ENCODE data around the gene NOM1.

The NOM1 gene

GRCh38 chr7:157004521-157005455 is 55.3 kb downstream of the NOM1 start:
- no peak overlapping the region for H3K27ac ChIP-seq
- H3K4me1 ChIP-seq (ENCODE audit: control insufficient read depth in 1 of 2, insufficient read depth in 1 of 2, low read depth in 1 of 2, low read length in 1 of 2): peaks cover 67 to 85% of the 10 kb centered on the region in 2 experiments
- H3K27me3 ChIP-seq: peaks cover 99% of the 10 kb centered on the region
- no peaks in the 10 kb centered on the region for H3K9me3 ChIP-seq
- H3K36me3 ChIP-seq: no peaks in the 10 kb centered on the region
- peak overlapping the region; percentile 50 to 65 for H3K4me3 ChIP-seq (ENCODE audit: low read depth in 1 of 2, low read length in 1 of 2)
- TF ChIP-seq CTCF (IDR thresholded peaks at IDR 0.05): no peak

DNA sequence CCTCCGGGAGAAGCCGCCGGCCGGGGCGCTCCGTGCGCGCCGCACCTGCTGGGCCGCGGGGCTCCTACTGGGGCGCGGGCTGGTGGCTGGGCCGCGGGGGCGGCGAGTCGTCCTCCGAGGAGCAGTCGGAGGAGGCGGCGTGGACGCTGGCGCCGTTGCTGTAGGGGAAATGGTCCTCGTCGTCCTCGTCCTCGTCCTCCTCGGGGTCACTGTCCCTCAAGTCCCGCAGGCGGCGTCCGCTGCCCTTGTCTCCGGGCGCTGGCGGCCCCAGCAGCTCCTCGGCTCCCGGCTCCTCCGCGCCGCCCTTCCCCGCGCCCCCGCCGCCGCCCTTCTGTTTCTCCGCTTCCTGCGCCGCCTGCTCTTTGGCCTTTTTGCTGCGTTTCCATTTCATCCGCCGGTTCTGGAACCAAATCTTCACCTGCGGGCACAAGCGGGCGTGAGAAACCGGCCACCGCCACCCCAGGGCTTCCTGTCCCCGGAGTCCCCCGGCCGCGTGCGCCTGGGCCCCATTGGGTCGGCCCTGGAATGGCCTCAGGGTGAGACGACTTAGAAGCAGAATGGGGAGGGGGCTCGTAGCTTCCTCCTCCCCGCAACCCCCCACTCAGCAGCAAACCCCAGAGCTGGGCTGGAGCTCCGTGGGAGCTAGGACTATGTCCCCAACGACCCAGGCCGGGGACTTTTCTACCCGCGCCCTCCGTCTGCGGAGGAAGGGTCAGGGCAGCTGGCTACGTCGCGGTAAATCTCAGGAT is 56.1 kb downstream of the NOM1 start:
- Histone ChIP-seq H3K27ac (no peak overlapping the region), H3K9me3 (no peaks in the 10 kb centered on the region), H3K36me3 (no peaks in the 10 kb centered on the region), H3K4me1 (ENCODE audit: control insufficient read depth in 1 of 2, insufficient read depth in 1 of 2, low read depth in 1 of 2, low read length in 1 of 2) (peaks cover 66 to 84% of the 10 kb centered on the region in 2 experiments), H3K4me3 (ENCODE audit: low read depth in 1 of 2, low read length in 1 of 2) (peak overlapping the region; percentile 50 to 65), H3K27me3 (peaks cover 97% of the 10 kb centered on the region)
- no peak for TF ChIP-seq CTCF (IDR thresholded peaks at IDR 0.05)

- peak overlapping the region; percentile 50 to 65 for H3K4me3 ChIP-seq (ENCODE audit: low read depth in 1 of 2, low read length in 1 of 2)
- no peaks in the 10 kb centered on the region for H3K9me3 ChIP-seq
- H3K4me1 ChIP-seq (ENCODE audit: control insufficient read depth in 1 of 2, insufficient read depth in 1 of 2, low read depth in 1 of 2, low read length in 1 of 2): peaks cover 67 to 85% of the 10 kb centered on the region in 2 experiments
- no peak overlapping the region for H3K27ac ChIP-seq
- H3K27me3 ChIP-seq: peaks cover 97% of the 10 kb centered on the region
- TF ChIP-seq CTCF (IDR thresholded peaks at IDR 0.05): no peak
- no peaks in the 10 kb centered on the region for H3K36me3 ChIP-seq
These were observed 56.8 kb downstream of the NOM1 start for GRCh38 chr7:157006205-157006747.

GRCh38 chr7:157006829-157007469 is 57.4 kb downstream of the NOM1 start:
- Histone ChIP-seq H3K27me3 (peaks cover 97% of the 10 kb centered on the region), H3K36me3 (no peaks in the 10 kb centered on the region), H3K4me1 (ENCODE audit: control insufficient read depth in 1 of 2, insufficient read depth in 1 of 2, low read depth in 1 of 2, low read length in 1 of 2) (peaks cover 73 to 88% of the 10 kb centered on the region in 2 experiments), H3K4me3 (ENCODE audit: low read depth in 1 of 2, low read length in 1 of 2) (peak overlapping the region in 1 of 2 experiments; percentile 65), H3K9me3 (no peaks in the 10 kb centered on the region), H3K27ac (no peak overlapping the region)
- no peak for TF ChIP-seq CTCF (IDR thresholded peaks at IDR 0.05)

- peaks cover 97% of the 10 kb centered on the region for H3K27me3 ChIP-seq
These were observed 58.1 kb downstream of the NOM1 start for GRCh38 chr7:157007470-157008066.

More at GRCh38 chr7:157007470-157008066, 58.1 kb downstream of the NOM1 start:
- Histone ChIP-seq H3K36me3 (no peaks in the 10 kb centered on the region), H3K4me1 (ENCODE audit: control insufficient read depth in 1 of 2, insufficient read depth in 1 of 2, low read depth in 1 of 2, low read length in 1 of 2) (peaks cover 70 to 82% of the 10 kb centered on the region in 2 experiments), H3K27ac (no peak overlapping the region), H3K4me3 (ENCODE audit: low read depth in 1 of 2, low read length in 1 of 2) (no peak overlapping the region), H3K9me3 (no peaks in the 10 kb centered on the region)
- no peak for TF ChIP-seq CTCF (IDR thresholded peaks at IDR 0.05)
